Activated CD8-positive, alpha-beta memory T cell treated with anti-CD3 and anti-CD28 coated beads for 36 hours (primary cell): ENCODE data around the gene CLBA1. TPM values are rescaled to one million over a fixed set of nuclear protein-coding genes. Genes with fewer than 3 reads are reported as not detected.
"Not testable (repeated sequence)": the region's sequence is repeated elsewhere in the genome, so short reads cannot be mapped to it uniquely, and the experiment has no call there.

Experiments
- CTCF ChIA-PET: fragments of 350-600 bp; sonication (Branson Sonifier 250); formaldehyde crosslinking; loops from one replicate; lab custom pipeline; 2021; ENCODE audit warnings: antibody characterized with exemption; lab: Charles Lee
- POLR2A ChIA-PET: fragments of 350-600 bp; sonication (Branson Sonifier 250); formaldehyde crosslinking; loops from one replicate; lab custom pipeline; 2021; ENCODE audit warnings: antibody characterized with exemption; lab: Charles Lee
- total RNA-seq, 2 experiments: library from RNA; stranded (reverse); gene quantifications; one replicate each; pipeline ENCODE4 v1.2.3, GENCODE V29; 2021

Gene CLBA1
- total RNA-seq, 2 experiments from 2014 or later = 4.0 TPM

DNA sequence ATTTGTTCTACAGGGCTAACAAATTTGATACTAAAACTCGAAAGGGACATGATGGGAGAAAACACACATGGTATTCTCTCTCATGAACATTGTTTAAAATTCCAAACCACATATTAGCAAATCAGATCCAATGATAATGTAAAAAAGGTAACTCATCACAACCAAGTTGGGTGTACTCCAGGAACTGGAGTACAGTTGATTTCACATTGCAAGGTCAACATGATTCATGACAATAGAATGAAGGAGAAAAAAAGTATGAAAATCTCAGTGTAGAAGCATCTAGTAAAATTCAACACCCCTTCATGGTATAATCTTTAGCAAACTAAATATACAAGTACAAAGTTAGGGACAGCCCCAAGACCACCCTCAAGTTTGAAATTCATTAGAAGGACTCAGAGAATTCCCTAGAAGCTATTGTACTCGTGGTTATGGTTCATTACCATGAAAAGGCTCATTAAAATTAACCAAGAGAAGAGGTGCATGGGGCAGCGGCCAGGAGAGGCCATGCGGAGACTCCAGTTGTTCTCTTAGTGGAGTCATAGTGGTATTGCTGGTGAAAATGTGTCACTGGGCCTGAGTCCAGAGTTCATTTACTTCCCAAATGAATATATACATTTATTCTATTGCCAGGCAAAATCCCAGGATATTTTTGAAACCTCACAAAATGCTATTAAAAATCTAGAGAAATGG lies 38.3 kb downstream of the CLBA1 start:
- POLR2A ChIA-PET = no interaction called here
- CTCF ChIA-PET = interaction anchor here (2.3 kb wide), 1 partner anchor 39 kb away, joined by 5 read pairs; the partner anchor contains the start of gene CLBA1

DNA sequence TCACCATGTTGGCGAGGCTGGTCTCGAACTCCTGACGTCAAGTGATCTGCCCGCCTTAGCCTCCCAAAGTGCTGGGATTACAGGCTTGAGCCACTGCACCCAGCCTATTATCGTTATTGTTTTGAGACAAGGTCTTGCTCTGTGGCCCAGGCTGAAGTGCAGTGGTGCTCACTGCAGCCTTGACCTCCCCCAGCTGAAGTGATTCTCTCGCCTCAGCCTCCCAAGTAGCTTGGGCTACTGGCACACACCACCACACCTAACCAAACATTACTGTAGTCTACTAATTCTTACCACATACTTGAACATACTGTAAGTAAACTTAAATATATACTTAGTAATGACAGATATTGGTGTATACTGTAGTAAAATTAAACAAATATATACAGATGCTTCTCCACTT lies 39.8 kb downstream of the CLBA1 start:
- CTCF ChIA-PET = interaction anchor here (1.0 to 2.3 kb wide), 6 partner anchors 10 to 51 kb away, joined by 3 to 8 read pairs (median 4); partner anchors contain the start of genes CLBA1 and GPR132
- POLR2A ChIA-PET = interaction anchor here (0.6 kb wide), 1 partner anchor 40 kb away, joined by 4 read pairs; the partner anchor contains the start of gene GPR132

DNA sequence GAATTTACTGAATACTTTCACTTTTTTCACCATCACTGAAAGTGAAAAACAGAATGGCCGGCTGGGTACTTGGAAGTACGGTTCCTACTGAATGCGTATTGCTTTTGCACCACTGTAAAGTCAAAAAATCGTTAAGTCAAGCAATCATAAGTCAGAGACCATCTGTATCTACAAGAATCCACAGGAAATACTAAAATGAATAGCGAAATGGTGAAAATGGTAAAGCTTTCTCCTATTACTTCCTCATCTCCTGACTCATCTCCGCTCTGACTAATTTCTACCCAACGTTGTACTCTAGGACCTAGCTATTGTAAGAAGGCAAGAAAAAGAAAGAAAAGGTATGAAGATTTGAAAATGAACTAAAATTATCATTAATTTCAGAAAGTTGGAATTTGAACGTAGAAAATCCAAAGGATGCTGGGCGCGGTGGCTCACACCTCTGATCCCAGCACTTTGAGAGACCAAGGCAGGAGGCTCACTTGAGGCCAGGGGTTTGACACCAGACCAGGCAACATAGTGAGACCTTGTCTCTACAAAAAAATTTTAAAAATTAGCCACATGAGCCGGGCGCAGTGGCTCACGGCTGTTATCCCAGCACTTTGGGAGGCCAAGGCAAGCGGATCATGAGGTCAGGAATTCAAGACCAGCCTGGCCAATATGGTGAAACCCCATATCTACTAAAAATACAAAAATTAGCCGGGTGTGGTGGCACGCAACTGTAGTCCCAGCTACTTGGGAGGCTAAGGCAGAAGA lies 40.6 kb downstream of the CLBA1 start:
- CTCF ChIA-PET = interaction anchor here (0.7 to 2.0 kb wide), 6 partner anchors 9 to 52 kb away, joined by 3 to 8 read pairs (median 4); partner anchors contain the start of gene GPR132
- POLR2A ChIA-PET = interaction anchor here (0.6 to 0.9 kb wide), 2 partner anchors 39 to 42 kb away, joined by 3 to 4 read pairs; partner anchors contain the start of gene GPR132

DNA sequence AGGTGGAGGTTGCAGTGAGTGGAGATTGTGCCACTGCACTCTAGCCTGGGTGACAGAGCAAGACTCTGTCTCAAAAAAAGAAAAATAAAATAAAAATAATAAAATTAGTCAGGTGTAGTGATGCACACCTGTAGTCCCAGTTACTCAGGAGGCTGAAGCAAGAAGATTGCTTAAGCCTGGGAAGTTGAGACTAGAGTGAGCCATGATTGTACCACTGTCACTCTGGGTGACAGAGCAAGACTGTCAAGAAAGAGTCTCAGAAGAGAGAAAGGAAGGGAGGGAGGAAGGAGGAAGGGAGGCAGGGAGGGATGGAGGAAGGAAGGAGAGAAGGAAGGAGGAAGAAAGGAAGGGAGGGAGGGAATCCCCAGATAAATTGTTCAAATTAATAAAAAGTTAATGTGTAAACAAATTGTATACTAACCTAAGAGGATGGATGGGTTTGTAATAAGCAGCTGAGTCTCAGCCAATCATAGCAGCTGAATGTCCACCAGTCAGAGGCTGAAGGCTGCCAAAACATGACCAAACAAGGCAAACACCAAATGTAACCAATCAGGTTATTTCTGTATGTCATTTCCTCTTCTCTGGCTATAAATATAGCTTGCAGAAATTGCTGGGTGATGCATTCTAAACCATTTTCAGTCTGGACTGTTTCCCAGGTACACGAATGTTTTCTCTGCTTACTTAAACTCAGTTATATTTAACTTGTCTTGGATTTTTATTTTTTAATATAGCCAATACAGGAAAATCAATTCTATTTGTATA lies 41.4 kb downstream of the CLBA1 start:
- CTCF ChIA-PET = interaction anchor here (0.7 to 2.0 kb wide), 2 partner anchors 18 to 38 kb away, joined by 3 to 5 read pairs; partner anchors contain the start of gene GPR132
- POLR2A ChIA-PET = interaction anchor here (0.9 kb wide), 1 partner anchor 41 kb away, joined by 3 read pairs; no protein-coding TSS in a partner anchor

DNA sequence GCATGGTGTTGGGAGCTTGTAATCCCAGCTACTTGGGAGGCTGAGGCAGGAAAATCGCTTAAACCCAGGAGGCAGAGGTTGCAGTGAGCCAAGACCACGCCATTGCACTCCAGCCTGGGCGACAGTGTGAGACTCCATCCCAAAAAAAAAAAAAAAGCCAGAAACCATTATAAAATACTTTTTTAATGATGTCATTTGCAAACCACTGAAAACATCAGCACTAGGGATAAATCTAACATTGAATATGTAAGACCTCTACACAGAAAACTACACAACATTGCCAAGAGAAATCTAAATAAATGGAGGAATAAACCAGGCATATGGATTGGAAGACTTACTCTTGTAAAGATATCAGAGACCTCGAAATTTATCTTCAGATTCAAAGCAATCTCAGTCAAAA lies 42.1 kb downstream of the CLBA1 start:
- POLR2A ChIA-PET = not testable (repeated sequence)
- CTCF ChIA-PET = interaction anchor here (1.0 kb wide), 1 partner anchor 18 kb away, joined by 5 read pairs; no protein-coding TSS in a partner anchor

DNA sequence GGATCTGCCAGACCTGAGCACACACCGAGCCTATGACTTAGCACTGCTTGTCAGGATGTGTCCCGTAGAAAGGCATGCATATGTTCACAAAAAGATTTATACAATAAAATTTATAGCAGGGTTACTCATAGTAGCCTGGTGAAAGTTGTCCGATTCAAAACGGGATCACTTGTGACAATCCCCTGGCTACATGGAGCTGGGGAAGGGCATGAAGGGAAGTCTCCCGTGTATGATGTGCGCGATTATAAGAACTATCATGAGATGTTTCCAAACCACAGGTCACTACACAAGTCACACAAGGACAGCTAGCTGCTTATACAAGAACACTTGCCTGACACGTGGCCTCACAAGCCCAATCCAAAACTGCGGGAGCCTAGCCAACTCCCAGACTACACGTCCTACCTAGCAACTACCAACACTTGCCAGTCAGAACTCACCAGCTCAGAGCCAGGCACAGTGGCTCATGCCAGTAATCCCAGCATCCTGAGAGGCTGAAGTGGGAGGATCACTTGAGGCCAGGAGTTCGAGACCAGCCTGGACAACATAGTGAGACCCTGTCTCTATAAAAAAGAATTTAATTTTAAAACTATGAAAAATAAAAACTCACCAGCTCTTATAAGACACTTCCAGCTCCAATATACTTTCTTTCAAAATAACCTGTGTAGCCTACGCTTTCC lies 42.8 kb downstream of the CLBA1 start:
- CTCF ChIA-PET = interaction anchor here (0.8 to 1.5 kb wide), 3 partner anchors 9 to 17 kb away, joined by 4 to 8 read pairs (median 5); no protein-coding TSS in a partner anchor

DNA sequence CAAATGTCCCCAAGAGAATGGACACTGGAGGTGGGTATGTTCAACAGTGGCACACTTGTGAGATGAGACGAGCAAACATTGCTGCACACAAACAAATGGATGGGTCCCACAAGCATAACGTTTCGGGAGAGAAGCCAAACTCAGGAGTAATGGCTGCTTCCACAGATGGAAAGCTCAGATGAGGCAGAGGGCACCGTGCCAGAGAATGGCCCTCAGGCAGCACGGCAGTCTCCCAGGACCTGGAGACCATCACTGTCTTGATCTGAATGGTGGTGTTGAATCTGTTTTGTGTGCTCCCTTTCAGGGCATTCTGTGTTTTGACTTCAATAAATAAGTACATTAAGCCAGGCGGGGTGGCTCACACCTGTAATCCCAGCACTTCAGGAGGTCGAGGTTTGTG lies 43.8 kb downstream of the CLBA1 start:
- ChIA-PET CTCF (interaction anchor here (1.5 kb wide), 1 partner anchor 16 kb away, joined by 8 read pairs; no protein-coding TSS in a partner anchor), POLR2A (no interaction called here)

More for the DNA sequence above, 42.8 kb downstream of the CLBA1 start:
- POLR2A ChIA-PET = no interaction called here

DNA sequence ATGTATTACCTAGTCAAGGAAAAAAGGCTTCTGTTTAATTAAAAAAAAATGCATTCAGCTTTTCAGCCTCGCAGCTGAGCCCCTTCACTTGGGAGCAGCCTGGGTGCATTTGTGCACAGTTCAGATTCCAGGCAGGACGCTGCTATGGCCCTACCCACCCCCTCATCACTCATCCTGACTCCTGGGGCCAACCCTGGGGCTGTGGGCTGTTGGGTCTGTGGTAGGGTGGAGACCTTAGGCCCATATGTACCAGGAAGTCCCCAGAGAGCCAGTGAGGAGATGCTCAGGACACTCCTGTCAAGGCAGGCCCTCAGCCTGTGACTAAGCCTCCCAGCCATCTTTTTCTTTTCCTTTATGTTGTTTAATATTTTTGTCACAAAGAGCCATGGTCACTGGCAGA lies 44.6 kb downstream of the CLBA1 start:
- POLR2A ChIA-PET = interaction anchor here (0.7 kb wide), 1 partner anchor 284 kb away, joined by 8 read pairs; the partner anchor contains the start of gene PACS2
- CTCF ChIA-PET = interaction anchor here (1.5 to 2.2 kb wide), 2 partner anchors 15 kb away, joined by 8 to 9 read pairs; no protein-coding TSS in a partner anchor

DNA sequence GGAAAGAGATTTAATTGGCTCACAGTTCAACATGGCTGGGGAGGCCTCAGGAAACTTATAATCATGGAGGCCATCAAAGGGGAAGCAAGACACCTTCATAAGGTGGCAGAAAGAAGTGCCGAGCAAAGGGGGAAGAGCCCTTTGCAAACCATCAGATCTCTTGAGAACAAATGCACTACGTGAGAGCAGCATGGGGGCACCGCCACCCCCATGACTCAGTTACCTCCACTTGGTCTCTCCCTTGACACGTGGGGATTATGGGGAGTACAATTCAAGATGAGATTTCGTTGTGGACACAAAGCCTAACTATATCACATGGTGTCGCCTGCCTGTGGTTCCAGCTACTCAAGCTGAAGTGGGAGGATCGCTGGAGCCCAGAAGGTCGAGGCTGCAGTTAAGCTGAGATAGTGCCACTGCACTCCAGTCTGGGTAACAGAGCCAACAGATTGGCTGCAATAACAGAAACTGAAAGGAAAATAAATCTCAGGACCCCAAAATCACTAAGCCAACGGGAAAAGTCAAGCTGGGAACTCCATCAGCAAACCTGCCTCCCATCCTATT lies 45.3 kb downstream of the CLBA1 start:
- POLR2A ChIA-PET = no interaction called here
- CTCF ChIA-PET = interaction anchor here (2.2 kb wide), 1 partner anchor 15 kb away, joined by 9 read pairs; no protein-coding TSS in a partner anchor

DNA sequence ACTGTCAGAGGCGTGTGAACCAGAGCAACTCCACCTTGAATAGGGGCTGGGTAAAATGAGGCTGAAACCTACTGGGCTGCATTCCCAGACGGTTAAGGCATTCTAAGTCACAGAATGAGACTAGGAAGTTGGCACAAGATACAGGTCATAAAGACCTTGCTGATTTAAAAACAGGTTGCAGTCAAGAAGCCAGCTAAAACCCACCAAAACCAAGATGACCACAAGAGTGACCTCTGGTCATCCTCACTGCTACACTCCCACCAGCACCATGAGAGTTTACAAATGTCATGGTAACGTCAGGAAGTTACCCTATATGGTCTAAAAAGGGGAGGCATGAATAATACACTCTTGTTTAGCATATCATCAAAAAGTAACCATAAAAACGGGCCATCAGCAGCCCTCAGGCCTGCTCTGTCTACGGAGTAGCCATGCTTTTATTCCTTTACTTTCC lies 46.9 kb downstream of the CLBA1 start:
- POLR2A ChIA-PET = not testable (repeated sequence)
- CTCF ChIA-PET = interaction anchor here (1.0 to 2.2 kb wide), 2 partner anchors 13 kb away, joined by 3 to 9 read pairs; no protein-coding TSS in a partner anchor

DNA sequence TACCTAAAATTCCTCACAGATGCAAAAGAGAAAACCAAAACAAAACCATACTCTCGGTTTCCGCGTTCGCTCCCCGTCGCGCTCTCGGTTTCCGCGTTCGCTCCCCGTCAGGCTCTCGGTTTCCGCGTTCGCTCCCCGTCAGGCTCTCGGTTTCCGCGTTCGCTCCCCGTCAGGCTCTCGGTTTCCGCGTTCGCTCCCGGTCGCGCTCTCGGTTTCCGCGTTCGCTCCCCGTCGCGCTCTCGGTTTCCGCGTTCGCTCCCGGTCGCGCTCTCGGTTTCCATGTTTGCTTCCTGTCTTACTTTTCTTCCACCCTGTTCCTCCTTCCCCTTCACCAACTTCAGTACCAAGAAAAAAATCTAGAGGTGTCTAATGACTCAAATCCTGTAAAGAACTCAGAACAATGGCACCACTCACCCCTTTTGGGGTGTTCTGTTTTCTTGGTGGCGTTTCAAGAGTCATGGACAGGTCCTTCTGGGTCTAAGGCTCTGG lies 47.9 kb downstream of the CLBA1 start:
- CTCF ChIA-PET = interaction anchor here (1.0 kb wide), 1 partner anchor 12 kb away, joined by 3 read pairs; no protein-coding TSS in a partner anchor
- POLR2A ChIA-PET = not testable (repeated sequence)

DNA sequence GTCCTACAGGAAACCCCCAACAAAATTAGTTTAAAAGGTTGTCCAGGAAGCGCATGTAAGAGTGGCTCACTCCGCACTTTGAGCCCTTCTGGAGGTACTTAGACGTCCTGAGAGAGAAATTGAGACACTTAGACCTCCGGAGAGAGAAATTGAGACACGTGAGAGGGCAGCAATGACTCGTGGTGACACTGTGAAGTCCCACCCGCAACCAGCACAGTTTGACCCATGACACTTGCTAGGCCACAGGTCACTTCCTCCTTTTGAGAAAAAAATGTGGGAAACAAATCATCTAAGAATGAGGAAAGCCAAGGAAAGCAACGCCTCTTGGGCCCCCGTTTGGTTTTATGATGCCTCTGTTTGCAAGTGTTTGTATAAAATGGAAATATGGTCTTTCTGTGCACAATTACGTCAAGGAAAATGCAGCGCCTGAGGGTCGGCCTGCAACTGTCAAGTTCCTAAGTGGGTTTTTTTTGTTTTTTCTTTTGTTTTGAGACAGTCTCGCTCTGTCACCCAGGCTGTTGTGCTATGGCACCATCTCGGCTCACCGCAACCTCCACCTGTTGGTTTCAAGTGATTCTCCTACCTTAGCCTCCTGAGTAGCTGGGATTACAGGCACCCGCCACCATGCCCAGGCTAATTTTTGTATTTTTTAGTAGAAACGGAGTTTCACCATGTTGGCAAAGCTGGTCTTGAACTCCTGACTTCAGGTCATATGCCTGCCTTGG lies 48.9 kb downstream of the CLBA1 start:
- ChIA-PET CTCF (interaction anchor here (0.7 to 2.0 kb wide), 4 partner anchors 9 to 59 kb away, joined by 3 to 6 read pairs (median 4); no protein-coding TSS in a partner anchor), POLR2A (no interaction called here)

DNA sequence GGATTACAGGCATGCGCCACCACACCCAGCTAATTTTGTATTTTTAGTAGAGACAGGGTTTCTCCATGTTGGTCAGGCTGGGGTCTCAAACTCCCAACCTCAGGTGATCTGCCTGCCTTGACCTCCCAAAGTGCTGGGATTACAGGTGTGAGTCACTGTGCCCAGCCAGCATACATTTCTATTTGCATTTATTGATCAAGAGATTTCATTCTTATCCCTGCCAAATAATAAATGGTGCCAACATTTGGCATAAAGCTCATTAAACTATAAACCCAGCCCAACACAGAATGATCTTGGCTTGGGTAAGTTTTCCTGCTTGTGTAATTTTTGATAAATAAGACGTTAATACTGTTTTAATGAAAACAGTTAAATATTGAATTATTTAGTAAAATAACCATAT lies 50.0 kb downstream of the CLBA1 start:
- POLR2A ChIA-PET = not testable (repeated sequence)
- CTCF ChIA-PET = interaction anchor here (1.0 to 2.0 kb wide), 4 partner anchors 10 to 60 kb away, joined by 3 to 6 read pairs (median 4); no protein-coding TSS in a partner anchor

DNA sequence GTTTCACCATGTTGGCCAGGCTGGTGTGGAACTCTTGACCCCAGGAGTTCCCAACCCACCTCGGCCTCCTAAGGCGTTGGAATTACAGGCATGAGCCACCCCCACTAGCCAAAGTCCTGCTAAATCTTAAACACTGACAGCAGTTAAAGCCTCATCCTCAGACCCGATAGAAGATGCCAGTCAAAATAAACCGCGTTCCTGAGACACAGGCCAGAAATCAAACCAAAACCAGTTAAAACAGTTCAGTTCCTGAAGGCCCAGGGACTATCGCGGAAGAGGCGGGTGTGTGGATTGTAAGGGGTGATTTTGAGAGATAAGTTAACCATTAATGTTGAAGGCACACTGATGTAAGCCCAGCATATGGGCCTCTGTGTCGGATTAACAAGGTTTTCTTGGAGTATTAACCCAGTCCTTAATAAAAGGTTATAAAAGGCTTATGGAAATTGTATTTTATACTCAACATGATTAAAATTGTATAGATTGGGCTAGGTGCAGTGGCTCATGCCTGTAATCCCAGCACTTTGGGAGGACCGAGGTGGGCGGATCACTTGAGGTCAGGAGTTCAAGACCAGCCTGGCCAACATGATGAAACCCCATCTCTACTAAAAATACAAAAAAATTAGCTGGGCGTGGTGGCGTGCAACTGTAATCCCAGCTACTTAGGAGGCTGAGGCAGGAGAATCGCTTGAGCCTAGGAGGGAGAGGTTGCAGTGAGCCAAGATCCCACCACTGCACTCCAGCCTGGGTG lies 54.0 kb downstream of the CLBA1 start:
- POLR2A ChIA-PET = no interaction called here
- CTCF ChIA-PET = no interaction called here

DNA sequence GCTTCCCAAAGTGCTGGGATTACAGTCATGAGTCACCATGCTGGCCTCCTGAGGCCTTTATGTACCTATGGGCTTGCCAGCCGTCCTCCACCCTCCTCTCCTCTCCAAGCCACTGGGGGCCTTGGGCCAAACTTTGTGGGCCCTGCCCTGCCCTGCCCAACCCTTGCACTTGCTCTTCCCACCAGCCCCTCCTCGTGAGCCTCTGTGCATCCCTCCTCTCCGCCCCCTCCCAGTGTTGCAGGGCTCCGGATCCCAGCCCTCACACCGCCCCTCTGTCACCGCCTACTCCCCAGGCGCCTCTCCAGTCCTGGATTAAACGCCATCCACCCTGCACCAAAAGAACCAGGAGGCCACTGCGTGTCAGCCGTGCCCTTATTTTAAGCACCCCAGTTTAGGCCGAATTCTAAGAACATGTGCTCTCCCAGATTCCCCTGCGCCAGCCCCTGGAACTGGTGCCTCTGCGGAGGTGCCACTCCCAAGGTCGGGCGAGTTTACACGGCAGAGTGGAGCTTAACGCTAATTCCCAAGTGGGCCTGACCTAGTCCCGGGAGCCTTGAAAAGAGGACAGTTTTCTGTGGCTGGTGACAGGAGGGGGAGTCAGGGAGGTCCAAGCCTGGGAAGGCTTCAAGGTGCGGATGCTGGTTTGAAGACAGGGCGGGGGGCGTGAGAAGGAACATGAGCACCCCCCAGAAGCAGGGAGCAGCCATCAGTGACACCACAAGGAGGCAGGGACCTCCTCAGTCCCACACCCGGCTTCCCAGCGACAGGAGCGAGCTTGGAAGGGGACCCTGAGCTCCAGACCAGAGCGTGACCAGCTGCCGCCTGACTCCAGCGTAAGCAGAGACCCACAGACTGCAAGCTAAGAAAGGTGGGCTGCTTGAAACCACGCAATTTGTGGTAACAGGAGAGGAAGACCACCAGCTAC lies 56.5 kb downstream of the CLBA1 start:
- ChIA-PET CTCF (interaction anchor here (0.7 kb wide), 1 partner anchor 69 kb away, joined by 3 read pairs; no protein-coding TSS in a partner anchor), POLR2A (no interaction called here)
